ENCODE results near the gene TCF20.

Gene TCF20

GRCh38 chr22:42270510-42271190, at the start of gene TCF20:
TSS of gene TCF20 (minus strand) at chr22:42270653. CDS start at chr22:42215305, 55,348 bp downstream.
- no peak for DNase-seq (ENCODE audit: low read depth)

GRCh38 chr22:42319386-42319785, 48.9 kb upstream of the TCF20 start:
- DNase-seq (ENCODE audit: low read depth) = no peak

DNA sequence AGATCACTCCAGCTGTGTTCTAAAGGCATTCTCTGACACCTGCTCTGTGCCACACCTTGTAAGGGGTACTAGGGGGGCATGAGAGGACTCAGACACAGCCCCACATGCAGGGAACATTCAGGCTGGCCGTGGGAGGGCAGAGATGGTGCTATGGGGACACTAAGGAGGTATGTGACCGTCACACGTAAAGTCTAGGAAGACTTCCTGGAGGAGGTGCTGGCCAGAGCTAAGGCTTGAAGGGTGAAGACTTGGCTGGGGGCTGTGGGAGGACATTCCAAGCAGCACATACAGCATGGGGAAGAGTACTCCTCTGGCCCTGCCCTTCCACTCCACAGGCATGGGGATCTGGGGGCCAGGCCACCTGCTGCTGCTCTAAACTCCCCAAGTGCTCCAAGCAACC, 48.5 kb upstream of the TCF20 start:
- no peak for DNase-seq (ENCODE audit: low read depth)

DNA sequence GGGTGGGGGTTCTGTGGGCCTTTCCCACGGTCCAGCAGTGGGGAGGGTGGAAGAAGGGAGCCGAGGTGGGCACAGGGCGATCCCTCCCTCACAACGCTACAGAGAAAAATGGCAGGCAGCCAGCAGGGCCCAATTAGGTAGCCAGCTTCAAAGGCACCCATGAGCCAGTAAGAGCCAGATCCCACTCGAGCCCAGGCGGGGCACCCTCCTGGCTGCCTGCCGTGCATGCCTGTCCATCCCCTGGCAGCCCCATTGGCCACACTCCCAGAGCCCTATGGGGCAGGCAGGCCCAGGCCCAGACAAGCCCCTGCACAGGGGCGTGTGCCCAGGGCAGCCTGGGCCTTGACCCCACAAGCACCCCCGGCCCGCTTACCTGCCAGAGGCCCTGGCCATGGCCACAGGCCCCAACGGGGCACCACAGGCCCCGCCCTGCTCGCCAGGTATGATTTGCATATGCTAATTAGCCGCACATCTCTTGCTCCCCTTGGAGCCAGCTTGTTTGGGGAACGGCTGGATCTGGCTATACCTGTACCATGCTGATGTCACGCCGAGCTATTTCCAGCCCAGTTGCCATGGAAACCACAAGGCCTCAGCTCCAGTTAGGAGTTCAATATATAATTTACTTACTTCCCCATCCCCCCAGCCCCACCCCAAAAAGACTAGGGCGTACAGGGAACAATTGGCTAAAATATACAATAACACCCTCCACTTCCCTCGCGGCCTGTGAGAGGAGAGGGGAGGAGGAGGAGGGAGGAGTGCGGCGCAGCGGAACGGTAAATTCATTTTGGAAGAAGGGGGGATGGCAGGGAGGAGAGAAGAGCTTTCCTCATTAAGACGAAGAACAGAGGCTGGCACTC, 47.5 kb upstream of the TCF20 start:
- DNase-seq (ENCODE audit: low read depth) = no peak

DNA sequence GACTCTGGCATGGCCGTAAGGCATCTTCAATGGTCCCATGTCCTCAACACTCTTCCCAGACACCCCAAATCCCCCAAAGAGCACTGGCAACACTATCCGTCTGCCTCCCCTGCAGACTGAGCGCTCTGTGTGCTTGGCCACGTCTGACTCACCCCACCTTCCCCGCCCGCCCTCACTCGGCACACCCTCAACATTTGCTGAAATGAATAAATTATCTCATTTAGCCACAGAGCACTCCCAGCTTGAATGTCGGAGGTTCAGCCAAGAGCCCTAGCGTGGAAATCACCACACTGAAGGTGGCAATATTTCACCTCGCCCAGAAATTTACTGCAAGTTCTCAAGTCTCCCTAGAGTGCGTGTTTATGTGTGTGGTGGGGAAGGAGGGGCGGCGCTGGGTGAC, 46.6 kb upstream of the TCF20 start:
- no peak for DNase-seq (ENCODE audit: low read depth)

GRCh38 chr22:42315392-42315756, 44.9 kb upstream of the TCF20 start:
- DNase-seq (ENCODE audit: low read depth) = no peak

DNA sequence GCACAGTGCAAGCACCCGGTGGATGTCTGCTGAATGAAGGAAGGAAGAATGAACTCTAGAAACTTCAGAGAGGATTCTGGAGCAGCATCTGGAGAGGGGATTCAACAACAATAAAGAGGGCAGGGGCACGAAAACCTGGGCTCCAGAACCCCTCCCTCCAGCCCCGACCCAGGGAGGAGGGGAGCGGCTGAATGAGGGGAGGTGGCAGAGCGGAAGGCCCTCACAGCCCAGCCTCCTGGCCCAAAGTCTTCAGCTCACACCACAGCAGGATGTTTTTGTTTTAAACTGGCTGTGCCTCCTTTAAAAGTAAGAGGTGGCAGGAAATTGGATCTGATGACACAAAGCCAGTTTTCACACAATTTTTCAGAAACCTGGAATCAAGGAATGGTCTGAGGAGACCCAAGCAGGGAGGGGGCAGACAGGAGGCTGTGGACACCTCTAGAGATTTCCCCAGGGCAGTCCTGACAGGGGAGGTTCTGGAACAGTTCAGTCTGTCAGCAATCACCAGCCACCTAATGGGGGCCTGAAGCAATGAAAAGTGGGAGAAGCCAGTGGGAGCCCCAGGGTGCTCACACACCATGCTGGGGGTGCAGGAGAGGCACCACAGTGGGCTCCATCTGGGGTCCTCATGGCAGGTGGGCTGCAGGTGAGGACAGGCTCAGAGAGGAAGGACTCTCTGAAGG, 44.4 kb upstream of the TCF20 start:
- DNase-seq (ENCODE audit: low read depth) = no peak

- DNase-seq (ENCODE audit: low read depth) = no peak
These were observed 43.5 kb upstream of the TCF20 start for GRCh38 chr22:42313804-42314581.

DNA sequence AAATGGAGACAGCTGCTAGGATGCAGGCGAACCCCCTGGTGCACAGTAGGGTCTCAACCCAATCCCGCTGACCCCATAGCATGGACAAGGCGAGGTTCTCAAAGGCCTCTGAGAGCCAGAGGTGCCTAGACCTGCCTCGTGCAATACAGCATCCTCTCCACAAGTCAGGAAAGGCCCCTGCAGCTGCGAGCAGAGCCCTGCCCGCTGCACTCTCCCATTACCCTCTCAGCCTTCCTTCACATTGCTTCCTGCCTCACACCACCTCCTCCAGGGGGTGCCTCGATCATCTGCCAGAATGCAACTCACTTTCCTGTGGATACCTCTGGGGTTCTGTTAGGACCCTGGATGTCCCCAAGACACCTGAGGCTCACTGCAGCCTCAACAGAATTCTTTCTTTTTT, 42.8 kb upstream of the TCF20 start:
- no peak for DNase-seq (ENCODE audit: low read depth)

DNA sequence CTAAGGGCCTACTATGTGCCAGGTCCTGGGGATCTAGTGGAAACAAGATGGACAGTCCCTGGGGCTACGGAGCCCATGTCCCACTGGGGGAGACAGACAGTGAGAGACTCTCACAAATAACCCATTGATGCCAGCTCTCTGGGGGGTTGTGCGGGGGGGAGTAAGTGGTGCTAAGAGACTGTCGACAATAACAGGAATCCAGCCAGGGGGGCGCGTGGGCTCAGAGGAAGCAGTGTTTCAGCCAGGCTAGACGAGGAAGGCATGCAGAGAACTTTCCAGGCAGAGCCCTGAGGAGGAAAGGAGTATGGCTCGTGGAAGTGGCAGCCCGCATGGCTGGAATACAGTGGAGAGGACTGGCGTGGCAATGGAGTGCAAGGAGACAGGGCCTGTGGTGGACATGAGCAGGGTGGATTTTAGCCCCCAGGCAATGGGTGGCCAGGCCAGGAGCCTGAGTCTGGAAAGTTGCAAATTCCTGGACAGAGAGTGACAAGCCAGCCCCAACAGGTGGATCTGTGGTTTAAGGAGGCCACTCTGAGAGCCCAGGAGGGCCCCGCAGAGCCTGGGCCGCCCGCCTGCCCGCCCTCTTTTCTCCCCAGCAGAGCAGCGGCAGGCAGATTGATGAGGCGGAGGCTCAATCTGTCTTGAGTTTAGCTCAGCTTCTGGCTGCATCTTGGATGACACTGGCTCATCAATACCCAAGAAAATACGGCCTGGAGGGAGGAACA, 40.0 kb upstream of the TCF20 start:
- no peak for DNase-seq (ENCODE audit: low read depth)

DNA sequence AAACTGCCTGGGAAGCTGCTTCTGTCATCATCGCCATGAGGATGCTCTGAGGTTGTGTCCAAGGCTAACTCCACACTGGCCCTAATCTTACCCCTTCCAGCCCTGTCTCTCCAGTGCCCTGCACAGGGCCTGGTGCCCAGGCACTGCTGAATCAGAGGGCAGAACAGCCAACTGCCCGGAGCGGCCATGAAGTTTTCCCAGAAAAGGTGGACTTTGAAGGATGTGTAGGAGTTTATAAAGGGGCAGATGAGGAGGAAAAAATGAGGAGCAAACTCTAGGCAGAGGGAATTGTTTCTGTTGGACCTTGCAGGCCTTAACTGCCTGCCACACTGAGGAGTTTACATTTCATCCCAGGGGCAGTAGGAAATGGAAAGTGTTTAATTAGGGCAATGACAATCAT, 39.4 kb upstream of the TCF20 start:
- no peak for DNase-seq (ENCODE audit: low read depth)

DNA sequence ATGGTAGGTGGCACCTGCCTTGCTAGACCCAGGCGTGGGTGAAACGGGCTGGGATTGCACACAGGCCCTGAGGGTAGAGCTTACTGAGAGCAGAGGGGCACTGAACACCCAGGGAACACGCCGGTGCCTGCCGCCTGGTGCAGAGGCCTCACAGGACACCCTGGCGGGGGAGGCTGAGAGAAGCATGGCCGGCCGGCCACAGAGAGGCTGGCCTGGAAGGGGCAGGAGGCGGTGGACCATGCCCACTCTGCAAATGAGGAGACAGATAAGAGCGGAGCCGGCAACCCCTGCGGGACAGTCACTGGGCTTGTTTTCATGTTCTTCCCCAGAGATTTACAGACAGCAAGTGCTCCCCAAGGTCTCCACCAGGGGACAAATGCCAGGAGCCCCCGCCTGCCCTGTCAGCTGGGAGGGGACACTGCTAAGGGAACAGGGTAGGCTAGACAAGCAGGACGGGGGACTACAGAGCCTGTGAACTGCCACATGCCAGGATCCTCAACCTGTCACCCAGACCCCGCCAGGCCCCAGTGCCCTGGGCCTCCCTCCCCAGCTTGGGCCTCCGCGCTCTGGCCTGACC, 38.5 kb upstream of the TCF20 start:
- DNase-seq (ENCODE audit: low read depth) = no peak

DNA sequence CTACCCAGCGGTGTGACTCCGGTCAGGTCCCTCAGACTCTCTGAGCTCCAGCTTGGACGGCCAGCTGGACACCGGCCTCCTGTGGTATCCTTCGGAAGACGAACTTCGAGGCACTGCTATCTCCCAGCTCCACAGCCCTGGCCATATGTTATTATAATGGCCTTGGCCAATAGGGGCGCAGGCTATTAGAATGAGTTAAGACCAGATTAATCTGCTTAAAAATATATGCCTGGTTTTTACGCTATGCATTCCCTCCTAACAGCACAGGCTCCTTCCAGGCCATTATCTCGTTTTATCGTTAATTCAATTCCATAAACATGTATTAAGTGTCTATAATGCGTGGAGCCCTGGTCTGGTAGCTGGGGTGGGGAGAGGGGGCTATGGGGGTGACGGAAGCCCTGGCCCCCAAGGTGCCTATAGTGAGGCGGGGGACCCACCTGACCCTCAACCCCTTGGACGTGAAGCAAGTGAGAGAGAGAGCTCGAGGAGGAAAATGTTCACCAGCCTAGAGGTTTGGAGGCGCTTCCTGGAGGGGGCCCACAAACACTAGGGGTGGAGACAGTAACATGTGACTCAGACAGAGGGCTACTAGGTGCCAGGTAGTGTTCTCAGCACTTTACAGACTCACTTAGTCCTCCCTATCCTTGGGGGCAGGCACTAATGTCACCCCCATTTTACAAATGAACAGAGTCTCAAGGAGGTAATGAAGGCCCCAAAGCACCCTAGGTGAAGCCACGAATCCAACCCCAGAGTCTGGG, 37.5 kb upstream of the TCF20 start:
- DNase-seq (ENCODE audit: low read depth) = no peak

GRCh38 chr22:42306010-42306409, 35.6 kb upstream of the TCF20 start:
- no peak for DNase-seq (ENCODE audit: low read depth)

GRCh38 chr22:42304324-42304790, 33.9 kb upstream of the TCF20 start:
- no peak for DNase-seq (ENCODE audit: low read depth)

- DNase-seq (ENCODE audit: low read depth) = no peak
These were observed 33.2 kb upstream of the TCF20 start for GRCh38 chr22:42303396-42304323.

DNA sequence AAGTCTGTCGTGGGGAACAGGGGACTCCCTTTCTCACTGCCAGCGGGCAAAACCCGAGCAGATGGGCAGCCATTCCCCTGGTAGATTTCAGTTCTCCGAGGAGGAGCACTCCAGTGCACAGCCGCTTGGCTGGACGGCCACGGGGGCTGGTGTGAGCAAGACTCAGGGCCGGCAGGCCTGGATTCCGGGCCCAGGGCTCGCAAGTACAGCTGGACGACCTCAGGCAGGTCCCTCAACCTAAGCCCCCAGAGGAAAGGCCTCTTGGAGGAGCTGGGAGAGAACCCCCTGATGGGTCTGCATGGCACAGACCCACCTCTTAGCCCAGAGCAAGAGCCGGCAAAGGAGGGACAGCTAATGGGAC, 31.3 kb upstream of the TCF20 start:
- DNase-seq (ENCODE audit: low read depth) = no peak

DNA sequence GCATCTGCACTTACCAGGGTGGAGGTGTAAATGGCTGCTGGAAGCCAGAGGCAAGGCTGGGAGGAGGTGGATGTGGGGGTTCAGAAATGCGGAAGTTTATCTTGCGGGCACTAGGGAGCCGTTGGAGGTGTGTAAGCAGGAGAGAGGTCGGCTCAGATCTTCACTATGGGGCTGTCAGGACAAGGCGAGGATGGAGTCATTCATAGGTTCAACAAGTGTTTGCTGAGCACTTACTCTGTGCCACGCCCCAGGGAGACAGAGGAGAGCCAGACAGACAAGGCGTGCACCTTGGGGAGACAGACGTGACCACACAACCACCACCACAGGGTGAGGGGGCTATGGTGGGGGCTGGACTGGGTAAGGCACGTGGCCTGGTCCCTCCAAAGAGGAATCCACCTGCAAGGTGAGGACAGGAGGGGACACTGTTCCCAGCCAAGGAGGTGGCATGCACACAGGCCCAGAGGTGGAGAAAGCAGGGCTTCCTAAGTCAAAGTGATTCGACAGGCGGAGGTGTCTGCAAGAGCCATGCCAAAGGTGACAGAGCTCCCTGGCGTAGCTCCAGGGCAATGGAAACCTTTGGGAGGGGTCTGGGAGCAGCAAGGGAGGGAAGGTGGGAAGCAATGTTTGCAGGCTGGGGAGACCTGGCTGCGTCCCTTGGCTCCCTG, 30.8 kb upstream of the TCF20 start:
- DNase-seq (ENCODE audit: low read depth) = no peak
